Activated CD8-positive, alpha-beta T cell treated with anti-CD3 and anti-CD28 coated beads for 36 hours (primary cell): ENCODE measurements around the gene SLC38A9. TPM values are rescaled to one million over a fixed set of nuclear protein-coding genes. Genes with fewer than 3 reads are reported as not detected.

Experiments used
- ATAC-seq: fragments of 200-7000 bp; cut with Tn5 transposase; one replicate; pipeline ENCODE4 v1.10.0; 2021; ENCODE audit warnings: mild to moderate bottlenecking, moderate library complexity
- CTCF ChIA-PET: fragments of 350-600 bp; sonication (Branson Sonifier 250); formaldehyde crosslinking; loops from one replicate; lab custom pipeline; 2021; ENCODE audit warnings: antibody characterized with exemption; lab: Charles Lee
- POLR2A ChIA-PET: fragments of 350-600 bp; sonication (Branson Sonifier 250); formaldehyde crosslinking; loops from one replicate; lab custom pipeline; 2021; ENCODE audit warnings: antibody characterized with exemption; lab: Charles Lee
- DNase-seq: peaks from one replicate; pipeline ENCODE4 v3.0.0-alpha.2; 2020
- H3K27ac Mint-ChIP-seq: one replicate; pipeline ENCODE4 v1.8.0; 2021; ENCODE audit warnings: mild to moderate bottlenecking, mixed read lengths
- H3K27me3 Mint-ChIP-seq: one replicate; pipeline ENCODE4 v1.8.0; 2021; ENCODE audit warnings: mixed read lengths
- H3K36me3 Mint-ChIP-seq: one replicate; pipeline ENCODE4 v1.8.0; 2021; ENCODE audit warnings: low read depth, mixed read lengths
- H3K4me1 Mint-ChIP-seq: one replicate; pipeline ENCODE4 v1.8.0; 2021; ENCODE audit warnings: low read depth, mixed read lengths
- H3K4me3 Mint-ChIP-seq: one replicate; pipeline ENCODE4 v1.8.0; 2021; ENCODE audit warnings: mild to moderate bottlenecking, moderate library complexity, mixed read lengths
- H3K9me3 Mint-ChIP-seq: one replicate; pipeline ENCODE4 v1.8.0; 2021; ENCODE audit warnings: mixed read lengths
- CTCF ChIP-seq: fragments of 200-600 bp; IDR thresholded peaks from one replicate; pipeline ENCODE4 v1.8.0; 2022; ENCODE audit warnings: antibody characterized with exemption, mild to moderate bottlenecking
- intact Hi-C: fragments of 100-400 bp; cut with micrococcal nuclease; formaldehyde crosslinking; loops from one replicate; pipeline ENCODE4 v1.10.0; 2022
- total RNA-seq, 2 experiments: library from RNA; stranded (reverse); gene quantifications; one replicate each; pipeline ENCODE4 v1.2.3, GENCODE V29; 2021

SLC38A9 gene
- total RNA-seq, 2 experiments from 2014 or later, result 11.4 to 12.0 TPM

GRCh38 chr5:55671975-55672374 lies 40.1 kb downstream of the SLC38A9 start:
- ATAC-seq, result no peak
- Mint-ChIP-seq H3K27me3 (no peaks in the 10 kb centered on the region), H3K27ac (no peak overlapping the region), H3K9me3 (no peaks in the 10 kb centered on the region), H3K4me3 (no peak overlapping the region), H3K36me3 (peaks cover 3% of the 10 kb centered on the region), H3K4me1 (no peaks in the 10 kb centered on the region)
- POLR2A ChIA-PET, result no interaction called here
- CTCF ChIA-PET, result interaction anchor here (0.7 kb wide), 1 partner anchor 345 kb away, joined by 3 read pairs; no protein-coding TSS in a partner anchor
- intact Hi-C loops, result no loop called here
- TF ChIP-seq CTCF, result no peak
- DNase-seq, result no peak

- Mint-ChIP-seq H3K4me3 (no peak overlapping the region), H3K27me3 (no peaks in the 10 kb centered on the region), H3K36me3 (peaks cover 3% of the 10 kb centered on the region), H3K9me3 (no peaks in the 10 kb centered on the region), H3K27ac (no peak overlapping the region), H3K4me1 (no peaks in the 10 kb centered on the region)
- no peak for TF ChIP-seq CTCF
- POLR2A ChIA-PET, result no interaction called here
- intact Hi-C loops, result no loop called here
- CTCF ChIA-PET, result no interaction called here
- DNase-seq (no peak), ATAC-seq (no peak)
Observed at GRCh38 chr5:55668356-55668755, 43.8 kb downstream of the SLC38A9 start.

GRCh38 chr5:55667938-55668337 lies 44.2 kb downstream of the SLC38A9 start:
- Mint-ChIP-seq H3K4me1 (no peaks in the 10 kb centered on the region), H3K4me3 (no peak overlapping the region), H3K27me3 (no peaks in the 10 kb centered on the region), H3K9me3 (no peaks in the 10 kb centered on the region), H3K36me3 (peaks cover 3% of the 10 kb centered on the region), H3K27ac (no peak overlapping the region)
- DNase-seq (no peak), ATAC-seq (no peak)
- TF ChIP-seq CTCF, result no peak
- POLR2A ChIA-PET, result no interaction called here
- intact Hi-C loops, result no loop called here
- CTCF ChIA-PET, result no interaction called here

GRCh38 chr5:55665065-55665464 lies 47.1 kb downstream of the SLC38A9 start:
- no peaks in the 10 kb centered on the region for H3K9me3 Mint-ChIP-seq
- no peaks in the 10 kb centered on the region for H3K27me3 Mint-ChIP-seq
- H3K4me1 Mint-ChIP-seq, result peaks cover 4% of the 10 kb centered on the region
- ChIA-PET CTCF (no interaction called here), POLR2A (no interaction called here)
- ATAC-seq (no peak), DNase-seq (no peak)
- no peak overlapping the region for H3K27ac Mint-ChIP-seq
- TF ChIP-seq CTCF, result no peak
- no peak overlapping the region for H3K4me3 Mint-ChIP-seq
- intact Hi-C loops, result no loop called here
- peaks cover 7% of the 10 kb centered on the region for H3K36me3 Mint-ChIP-seq

- no peak for DNase-seq
- Mint-ChIP-seq H3K4me3 (no peak overlapping the region), H3K27ac (no peak overlapping the region), H3K36me3 (peaks cover 7% of the 10 kb centered on the region), H3K4me1 (peaks cover 4% of the 10 kb centered on the region), H3K27me3 (no peaks in the 10 kb centered on the region), H3K9me3 (no peaks in the 10 kb centered on the region)
- ChIA-PET CTCF (no interaction called here), POLR2A (no interaction called here)
- TF ChIP-seq CTCF, result no peak
- ATAC-seq, result no peak
- intact Hi-C loops, result no loop called here
Observed at GRCh38 chr5:55657443-55657842, 54.7 kb downstream of the SLC38A9 start.
